Measurements from ENCODE around the gene TIMD4. TPM values are rescaled to one million over a fixed set of nuclear protein-coding genes. Genes with fewer than 3 reads are reported as not detected.

The TIMD4 gene
- total RNA-seq, 4 donors from 2014 or later, result 0.32 to 1.2 (median 0.83) TPM; not detected in 1

- Histone ChIP-seq H3K27ac (replicated peaks in 1 of 4) (no peak overlapping the region), H3K36me3 (no peaks in the 10 kb centered on the region), H3K27me3 (no peaks in the 10 kb centered on the region), H3K9me3 (no peaks in the 10 kb centered on the region), H3K4me3 (no peak overlapping the region), H3K4me1 (no peaks in the 10 kb centered on the region)
- intact Hi-C loops (cut with DNase I), result no loop called here
- DNase-seq (ENCODE audit: extremely low spot score), result no peak
- 86% methylated on average over 4 of the region's 4 CpGs for WGBS
- no peak for TF ChIP-seq EP300 (IDR thresholded peaks at IDR 0.05)
- no peak for TF ChIP-seq POLR2A (IDR thresholded peaks at IDR 0.05; ENCODE audit: low read depth)
- TF ChIP-seq POLR2AphosphoS5 (IDR thresholded peaks at IDR 0.05), result no peak
- TF ChIP-seq, protein P1, sequence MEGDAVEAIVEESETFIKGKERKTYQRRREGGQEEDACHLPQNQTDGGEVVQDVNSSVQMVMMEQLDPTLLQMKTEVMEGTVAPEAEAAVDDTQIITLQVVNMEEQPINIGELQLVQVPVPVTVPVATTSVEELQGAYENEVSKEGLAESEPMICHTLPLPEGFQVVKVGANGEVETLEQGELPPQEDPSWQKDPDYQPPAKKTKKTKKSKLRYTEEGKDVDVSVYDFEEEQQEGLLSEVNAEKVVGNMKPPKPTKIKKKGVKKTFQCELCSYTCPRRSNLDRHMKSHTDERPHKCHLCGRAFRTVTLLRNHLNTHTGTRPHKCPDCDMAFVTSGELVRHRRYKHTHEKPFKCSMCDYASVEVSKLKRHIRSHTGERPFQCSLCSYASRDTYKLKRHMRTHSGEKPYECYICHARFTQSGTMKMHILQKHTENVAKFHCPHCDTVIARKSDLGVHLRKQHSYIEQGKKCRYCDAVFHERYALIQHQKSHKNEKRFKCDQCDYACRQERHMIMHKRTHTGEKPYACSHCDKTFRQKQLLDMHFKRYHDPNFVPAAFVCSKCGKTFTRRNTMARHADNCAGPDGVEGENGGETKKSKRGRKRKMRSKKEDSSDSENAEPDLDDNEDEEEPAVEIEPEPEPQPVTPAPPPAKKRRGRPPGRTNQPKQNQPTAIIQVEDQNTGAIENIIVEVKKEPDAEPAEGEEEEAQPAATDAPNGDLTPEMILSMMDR (IDR thresholded peaks at IDR 0.05), result no peak
These were observed 70.2 kb downstream of the TIMD4 start for GRCh38 chr5:156892864-156893263.

- Histone ChIP-seq H3K4me3 (no peak overlapping the region), H3K36me3 (no peaks in the 10 kb centered on the region), H3K9me3 (no peaks in the 10 kb centered on the region), H3K4me1 (no peaks in the 10 kb centered on the region), H3K27ac (replicated peaks in 1 of 4) (no peak overlapping the region), H3K27me3 (no peaks in the 10 kb centered on the region)
- DNase-seq (ENCODE audit: extremely low spot score), result no peak
- TF ChIP-seq POLR2AphosphoS5 (IDR thresholded peaks at IDR 0.05), result no peak
- TF ChIP-seq, protein P1 (IDR thresholded peaks at IDR 0.05), result no peak
- no peak for TF ChIP-seq POLR2A (IDR thresholded peaks at IDR 0.05; ENCODE audit: low read depth)
- TF ChIP-seq EP300 (IDR thresholded peaks at IDR 0.05), result no peak
- WGBS, result 64% methylated on average over 1 of the region's 1 CpG
- intact Hi-C loops (cut with DNase I), result no loop called here
These were observed 70.8 kb downstream of the TIMD4 start for GRCh38 chr5:156892223-156892622.

- intact Hi-C loops (cut with DNase I), result no loop called here
- Histone ChIP-seq H3K4me3 (no peak overlapping the region), H3K36me3 (no peaks in the 10 kb centered on the region), H3K27me3 (no peaks in the 10 kb centered on the region), H3K9me3 (no peaks in the 10 kb centered on the region), H3K27ac (replicated peaks in 1 of 4) (no peak overlapping the region), H3K4me1 (no peaks in the 10 kb centered on the region)
- DNase-seq (ENCODE audit: extremely low spot score), result no peak
- WGBS, result 87% methylated on average over 2 of the region's 2 CpGs
- no peak for TF ChIP-seq EP300 (IDR thresholded peaks at IDR 0.05)
- no peak for TF ChIP-seq POLR2AphosphoS5 (IDR thresholded peaks at IDR 0.05)
- TF ChIP-seq POLR2A (IDR thresholded peaks at IDR 0.05; ENCODE audit: low read depth), result no peak
- TF ChIP-seq, protein P1 (IDR thresholded peaks at IDR 0.05), result no peak
These were observed 74.5 kb downstream of the TIMD4 start for GRCh38 chr5:156888520-156888919.

- 71% methylated on average over 3 of the region's 3 CpGs for WGBS
- intact Hi-C loops (cut with DNase I), result no loop called here
- H3K9me3 ChIP-seq, result no peaks in the 10 kb centered on the region
- H3K27me3 ChIP-seq, result no peaks in the 10 kb centered on the region
- TF ChIP-seq, protein P1 (IDR thresholded peaks at IDR 0.05), result no peak
- TF ChIP-seq EP300 (IDR thresholded peaks at IDR 0.05) (no peak), POLR2AphosphoS5 (IDR thresholded peaks at IDR 0.05) (no peak), POLR2A (IDR thresholded peaks at IDR 0.05; ENCODE audit: low read depth) (no peak)
- no peak overlapping the region for H3K4me3 ChIP-seq
- no peak overlapping the region for H3K27ac ChIP-seq (replicated peaks in 1 of 4)
- H3K4me1 ChIP-seq, result no peaks in the 10 kb centered on the region
- no peaks in the 10 kb centered on the region for H3K36me3 ChIP-seq
- DNase-seq (ENCODE audit: extremely low spot score), result no peak
These were observed 79.6 kb downstream of the TIMD4 start for GRCh38 chr5:156883316-156883875.

All from esophagus muscularis mucosa (tissue), 4 donors.